Measurements from ENCODE around the gene LCN9. TPM values are rescaled to one million over a fixed set of nuclear protein-coding genes. Genes with fewer than 3 reads are reported as not detected.

The LCN9 gene
- total RNA-seq, 1 donor from 2014 or later: 1.1 TPM

DNA sequence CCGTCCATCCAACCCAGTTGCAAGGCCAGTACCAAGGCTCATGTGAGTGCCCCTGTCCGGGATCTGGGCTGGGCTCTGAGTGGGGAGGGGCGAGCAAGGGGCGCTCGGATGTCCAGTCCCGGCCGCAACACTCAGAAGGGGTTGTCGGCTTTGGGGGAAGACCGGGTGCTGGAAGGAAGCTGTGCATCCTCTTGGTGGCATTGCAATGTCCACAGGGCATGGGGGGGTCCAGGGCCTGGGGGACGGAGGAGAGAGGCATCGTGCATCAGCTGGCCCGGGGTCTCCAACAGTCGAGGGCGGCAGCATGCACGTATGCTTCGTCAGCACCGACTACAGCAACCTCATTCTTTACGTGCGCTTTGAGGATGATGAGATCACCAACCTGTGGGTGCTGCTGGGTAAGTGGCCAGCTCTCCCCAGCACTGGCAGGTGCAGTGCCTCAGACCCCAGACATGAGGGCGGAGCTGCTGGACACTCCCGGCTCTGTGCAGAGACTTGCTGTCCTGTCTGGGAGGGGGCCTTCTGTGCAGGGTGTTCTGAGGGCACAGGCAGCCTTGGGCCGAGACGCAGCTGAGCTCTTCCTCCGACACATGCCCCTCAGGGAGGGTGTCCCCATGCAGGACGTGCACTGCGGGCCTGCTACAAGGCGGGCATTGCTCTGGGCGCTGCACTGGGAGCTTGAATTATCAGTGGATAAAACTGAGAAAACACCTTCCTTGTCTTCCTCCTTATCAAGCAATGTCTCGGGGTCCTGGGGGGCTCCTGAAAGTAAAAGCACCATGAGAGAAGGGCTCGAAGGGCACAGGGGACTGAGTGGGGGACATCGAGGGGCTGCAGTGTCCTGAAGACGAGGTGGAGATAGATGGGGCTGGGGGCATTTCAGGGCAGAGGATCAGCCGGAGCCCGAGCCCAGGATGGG is 46.2 kb upstream of the LCN9 start:
- Mint-ChIP-seq H3K27me3 (peaks cover 13% of the 10 kb centered on the region), H3K9me3 (no peaks in the 10 kb centered on the region), H3K36me3 (no peaks in the 10 kb centered on the region), H3K4me3 (no peak overlapping the region), H3K27ac (no peak overlapping the region), H3K4me1 (ENCODE audit: unreplicated experiment) (peaks cover 3% of the 10 kb centered on the region)
- DNase-seq (ENCODE audit: extremely low spot score, unreplicated experiment): peak; percentile 65
- TF ChIP-seq, protein P1, sequence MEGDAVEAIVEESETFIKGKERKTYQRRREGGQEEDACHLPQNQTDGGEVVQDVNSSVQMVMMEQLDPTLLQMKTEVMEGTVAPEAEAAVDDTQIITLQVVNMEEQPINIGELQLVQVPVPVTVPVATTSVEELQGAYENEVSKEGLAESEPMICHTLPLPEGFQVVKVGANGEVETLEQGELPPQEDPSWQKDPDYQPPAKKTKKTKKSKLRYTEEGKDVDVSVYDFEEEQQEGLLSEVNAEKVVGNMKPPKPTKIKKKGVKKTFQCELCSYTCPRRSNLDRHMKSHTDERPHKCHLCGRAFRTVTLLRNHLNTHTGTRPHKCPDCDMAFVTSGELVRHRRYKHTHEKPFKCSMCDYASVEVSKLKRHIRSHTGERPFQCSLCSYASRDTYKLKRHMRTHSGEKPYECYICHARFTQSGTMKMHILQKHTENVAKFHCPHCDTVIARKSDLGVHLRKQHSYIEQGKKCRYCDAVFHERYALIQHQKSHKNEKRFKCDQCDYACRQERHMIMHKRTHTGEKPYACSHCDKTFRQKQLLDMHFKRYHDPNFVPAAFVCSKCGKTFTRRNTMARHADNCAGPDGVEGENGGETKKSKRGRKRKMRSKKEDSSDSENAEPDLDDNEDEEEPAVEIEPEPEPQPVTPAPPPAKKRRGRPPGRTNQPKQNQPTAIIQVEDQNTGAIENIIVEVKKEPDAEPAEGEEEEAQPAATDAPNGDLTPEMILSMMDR (conservative IDR thresholded peaks at IDR 0.05): no peak

DNA sequence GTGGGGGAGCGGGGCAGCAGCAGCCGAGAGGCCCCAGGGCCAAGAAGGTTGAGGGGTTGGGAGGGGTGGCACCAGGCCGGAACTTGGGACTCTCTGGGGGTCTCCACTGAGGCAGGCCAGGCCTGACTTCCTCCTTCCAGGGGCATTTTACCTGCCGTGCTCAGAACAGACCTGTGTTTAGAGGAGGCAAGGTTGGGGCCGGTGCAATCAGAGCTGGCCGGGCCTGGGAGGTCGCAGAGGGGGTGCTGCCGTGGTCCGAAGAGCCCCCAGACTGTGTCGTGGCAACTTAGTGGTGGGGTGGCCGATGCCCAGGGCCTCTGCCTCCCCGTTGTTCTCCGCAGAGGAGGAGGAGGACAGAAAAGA is 45.6 kb upstream of the LCN9 start:
- no peak overlapping the region for H3K27ac Mint-ChIP-seq
- TF ChIP-seq, protein P1 (conservative IDR thresholded peaks at IDR 0.05): no peak
- peaks cover 16% of the 10 kb centered on the region for H3K27me3 Mint-ChIP-seq
- no peaks in the 10 kb centered on the region for H3K36me3 Mint-ChIP-seq
- H3K4me3 Mint-ChIP-seq: no peak overlapping the region
- H3K9me3 Mint-ChIP-seq: no peaks in the 10 kb centered on the region
- peaks cover 3% of the 10 kb centered on the region for H3K4me1 Mint-ChIP-seq (ENCODE audit: unreplicated experiment)
- DNase-seq (ENCODE audit: extremely low spot score, unreplicated experiment): peak; percentile 63

DNA sequence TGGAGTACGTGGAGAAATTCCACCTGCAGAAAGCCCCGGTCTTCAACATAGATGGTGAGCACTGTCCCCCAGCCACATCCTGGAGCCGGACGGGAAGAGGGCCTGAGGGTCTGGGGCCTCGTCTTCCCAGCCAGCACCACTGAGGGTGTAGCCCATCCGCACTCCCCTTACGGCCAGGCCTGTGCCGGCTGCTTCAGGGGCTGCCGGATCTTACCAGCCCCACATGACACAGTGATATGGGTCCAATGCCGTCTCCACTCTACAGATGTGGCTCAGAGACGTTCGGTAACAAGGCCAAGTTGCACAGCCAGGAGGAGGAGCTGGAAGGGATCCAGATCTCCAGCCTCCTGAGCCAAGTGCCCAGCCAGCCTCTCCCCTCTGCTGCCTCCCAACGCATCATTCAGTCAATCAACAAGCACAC is 45.1 kb upstream of the LCN9 start:
- TF ChIP-seq, protein P1 (conservative IDR thresholded peaks at IDR 0.05): no peak
- H3K36me3 Mint-ChIP-seq: no peaks in the 10 kb centered on the region
- no peaks in the 10 kb centered on the region for H3K9me3 Mint-ChIP-seq
- peaks cover 2% of the 10 kb centered on the region for H3K4me1 Mint-ChIP-seq (ENCODE audit: unreplicated experiment)
- H3K27ac Mint-ChIP-seq: no peak overlapping the region
- no peak overlapping the region for H3K4me3 Mint-ChIP-seq
- H3K27me3 Mint-ChIP-seq: peaks cover 16% of the 10 kb centered on the region
- DNase-seq (ENCODE audit: extremely low spot score, unreplicated experiment): peak; percentile 56

DNA sequence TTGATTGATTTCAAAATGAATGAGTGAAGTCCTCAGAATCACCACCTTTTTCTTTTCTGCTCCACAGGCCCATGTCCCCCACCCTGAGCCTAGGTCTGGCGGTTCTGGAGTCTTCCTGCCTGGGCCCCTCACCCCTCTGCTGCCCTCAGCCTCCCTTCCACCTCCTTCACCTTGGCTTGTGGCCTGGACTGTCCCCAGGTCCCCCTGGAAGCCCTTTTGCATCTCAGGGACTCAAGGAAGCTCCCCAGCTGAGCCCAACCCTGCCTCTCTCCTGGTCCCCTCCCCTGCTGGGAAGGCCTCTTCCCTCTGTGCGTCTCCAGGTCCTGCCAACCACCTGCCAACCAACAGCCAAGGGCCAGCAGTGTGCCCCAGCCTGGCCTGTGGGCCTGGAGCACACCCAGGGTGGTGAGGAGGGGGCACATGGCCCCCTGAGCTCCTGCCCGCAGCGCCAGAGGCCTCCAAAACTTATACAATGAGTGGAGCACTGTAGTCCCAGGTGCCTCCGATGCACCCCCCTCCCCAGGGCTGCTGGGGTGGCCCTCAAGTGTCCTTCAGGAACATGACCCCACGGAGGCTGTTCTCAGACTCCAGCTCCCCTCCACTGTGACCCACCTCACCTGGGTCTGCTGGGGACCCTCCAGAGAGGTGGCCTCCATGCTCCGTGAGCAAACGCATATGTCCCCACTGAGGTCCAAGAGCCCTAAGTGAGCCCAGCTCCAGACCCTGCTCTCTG is 44.1 kb upstream of the LCN9 start:
- no peaks in the 10 kb centered on the region for H3K4me1 Mint-ChIP-seq (ENCODE audit: unreplicated experiment)
- no peaks in the 10 kb centered on the region for H3K9me3 Mint-ChIP-seq

DNA sequence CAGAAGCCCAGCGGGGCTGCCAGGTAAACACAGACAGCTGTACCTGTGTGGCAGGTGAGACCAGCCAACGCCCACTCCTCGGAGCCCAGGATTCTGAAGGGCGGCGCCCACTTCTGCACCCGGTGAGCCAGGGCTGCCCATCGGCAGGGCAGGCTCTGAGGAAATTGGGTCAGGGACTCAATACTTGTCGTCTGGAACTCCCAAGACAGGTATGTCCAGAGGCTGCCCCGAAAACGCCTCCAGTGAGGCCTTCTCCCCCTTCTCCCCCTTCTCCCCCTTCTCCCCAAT is 43.6 kb upstream of the LCN9 start:
- Mint-ChIP-seq H3K27ac (no peak overlapping the region), H3K4me3 (no peak overlapping the region), H3K27me3 (peaks cover 16% of the 10 kb centered on the region), H3K9me3 (no peaks in the 10 kb centered on the region), H3K36me3 (no peaks in the 10 kb centered on the region), H3K4me1 (ENCODE audit: unreplicated experiment) (no peaks in the 10 kb centered on the region)
- TF ChIP-seq, protein P1 (conservative IDR thresholded peaks at IDR 0.05): no peak
- DNase-seq (ENCODE audit: extremely low spot score, unreplicated experiment): peak; percentile 63

More for the DNA sequence above, 44.1 kb upstream of the LCN9 start:
- Mint-ChIP-seq H3K36me3 (no peaks in the 10 kb centered on the region), H3K4me3 (no peak overlapping the region), H3K27me3 (peaks cover 16% of the 10 kb centered on the region), H3K27ac (no peak overlapping the region)
- peak; percentile 56 for DNase-seq (ENCODE audit: extremely low spot score, unreplicated experiment)
- TF ChIP-seq, protein P1 (conservative IDR thresholded peaks at IDR 0.05): no peak

All from type B pancreatic cell (in vitro differentiated cells).